Astrocyte (in vitro differentiated cells and primary cell): ENCODE data around the gene ACSM5.
"Not testable (repeated sequence)": the region's sequence is repeated elsewhere in the genome, so short reads cannot be mapped to it uniquely, and the experiment has no call there.

Experiments used
- EZH2 ChIP-seq: IDR thresholded peaks from 2 replicates; pipeline ENCODE4 v1.6.1; 2012; ENCODE audit warnings: mild to moderate bottlenecking, low read length, inconsistent platforms; ENCODE audit not compliant: insufficient read depth
- TF ChIP-seq, protein P1 (sequence below): IDR thresholded peaks from 2 replicates; pipeline ENCODE4 v1.5.1; 2011; ENCODE audit warnings: low read depth, mild to moderate bottlenecking, inconsistent platforms, low read length, moderate library complexity; ENCODE audit not compliant: insufficient read depth

DNA sequence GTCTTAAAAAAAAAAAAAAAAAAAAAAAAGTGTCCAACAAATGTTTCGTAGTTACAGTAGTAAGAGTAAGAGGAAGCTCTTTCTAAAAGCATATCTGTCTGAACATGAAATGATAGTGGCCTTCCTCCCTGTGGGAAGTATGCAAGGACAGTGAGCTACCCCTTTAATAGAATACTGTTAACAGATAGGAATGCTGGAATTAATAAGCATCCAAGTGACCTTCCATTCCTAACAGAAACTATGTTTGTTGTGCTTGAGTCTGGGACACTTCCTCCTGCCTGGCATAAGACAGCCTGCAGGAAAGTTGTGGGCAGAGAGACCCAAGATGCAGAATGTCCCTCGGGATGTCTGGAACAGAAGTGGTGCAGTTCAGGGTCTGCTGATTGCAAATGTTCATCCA, 29.6 kb downstream of the ACSM5 start:
- not testable (repeated sequence) for TF ChIP-seq EZH2
- TF ChIP-seq, protein P1, sequence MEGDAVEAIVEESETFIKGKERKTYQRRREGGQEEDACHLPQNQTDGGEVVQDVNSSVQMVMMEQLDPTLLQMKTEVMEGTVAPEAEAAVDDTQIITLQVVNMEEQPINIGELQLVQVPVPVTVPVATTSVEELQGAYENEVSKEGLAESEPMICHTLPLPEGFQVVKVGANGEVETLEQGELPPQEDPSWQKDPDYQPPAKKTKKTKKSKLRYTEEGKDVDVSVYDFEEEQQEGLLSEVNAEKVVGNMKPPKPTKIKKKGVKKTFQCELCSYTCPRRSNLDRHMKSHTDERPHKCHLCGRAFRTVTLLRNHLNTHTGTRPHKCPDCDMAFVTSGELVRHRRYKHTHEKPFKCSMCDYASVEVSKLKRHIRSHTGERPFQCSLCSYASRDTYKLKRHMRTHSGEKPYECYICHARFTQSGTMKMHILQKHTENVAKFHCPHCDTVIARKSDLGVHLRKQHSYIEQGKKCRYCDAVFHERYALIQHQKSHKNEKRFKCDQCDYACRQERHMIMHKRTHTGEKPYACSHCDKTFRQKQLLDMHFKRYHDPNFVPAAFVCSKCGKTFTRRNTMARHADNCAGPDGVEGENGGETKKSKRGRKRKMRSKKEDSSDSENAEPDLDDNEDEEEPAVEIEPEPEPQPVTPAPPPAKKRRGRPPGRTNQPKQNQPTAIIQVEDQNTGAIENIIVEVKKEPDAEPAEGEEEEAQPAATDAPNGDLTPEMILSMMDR, result not testable (repeated sequence)
